CD4-positive, alpha-beta T cell treated with Interleukin-6 at 100 ng/mL for 8 hours (primary cell): ENCODE data around the gene KCNAB1.
"Not testable (repeated sequence)": the region's sequence is repeated elsewhere in the genome, so short reads cannot be mapped to it uniquely, and the experiment has no call there.

Experiments
- DNase-seq: peaks from one replicate; pipeline ENCODE4 v3.0.0-alpha.2; 2020; ENCODE audit warnings: mixed read lengths, low spot score

Gene KCNAB1

GRCh38 chr3:156539051-156539450, 418.7 kb downstream of the KCNAB1 start:
- DNase-seq, result no peak

- no peak for DNase-seq
Observed at GRCh38 chr3:156539802-156540201, 419.4 kb downstream of the KCNAB1 start.

- no peak for DNase-seq
Observed at GRCh38 chr3:156542101-156543042, 422.0 kb downstream of the KCNAB1 start.

- no peak for DNase-seq
Observed at GRCh38 chr3:156543043-156543555, 422.7 kb downstream of the KCNAB1 start.

- DNase-seq, result no peak
Observed at GRCh38 chr3:156547637-156548036, 427.3 kb downstream of the KCNAB1 start.

GRCh38 chr3:156548041-156548687, 427.8 kb downstream of the KCNAB1 start:
- no peak for DNase-seq

- DNase-seq, result no peak
Observed at GRCh38 chr3:156548902-156549301, 428.5 kb downstream of the KCNAB1 start.

GRCh38 chr3:156551261-156551660, 430.9 kb downstream of the KCNAB1 start:
- DNase-seq, result no peak

GRCh38 chr3:156551746-156552145, 431.4 kb downstream of the KCNAB1 start:
- no peak for DNase-seq

- DNase-seq, result no peak
Observed at GRCh38 chr3:156552973-156553372, 432.6 kb downstream of the KCNAB1 start.

GRCh38 chr3:156553705-156554356, 433.5 kb downstream of the KCNAB1 start:
- DNase-seq, result no peak

- DNase-seq, result no peak
Observed at GRCh38 chr3:156554515-156554841, 434.1 kb downstream of the KCNAB1 start.

GRCh38 chr3:156554842-156555687, 434.7 kb downstream of the KCNAB1 start, which contains the start of gene SSR3:
TSS of gene SSR3 (minus strand) at chr3:156555117. CDS start at chr3:156555089, 28 bp downstream.
- DNase-seq, result peak; percentile 98

- DNase-seq, result no peak
Observed at GRCh38 chr3:156558389-156558788, 438.0 kb downstream of the KCNAB1 start.

GRCh38 chr3:156559321-156559720, 438.9 kb downstream of the KCNAB1 start:
- no peak for DNase-seq

- no peak for DNase-seq
Observed at GRCh38 chr3:156561533-156561932, 441.2 kb downstream of the KCNAB1 start.

- not testable (repeated sequence) for DNase-seq
Observed at GRCh38 chr3:156562486-156562885, 442.1 kb downstream of the KCNAB1 start.

- DNase-seq, result no peak
Observed at GRCh38 chr3:156563900-156564682, 443.7 kb downstream of the KCNAB1 start.

GRCh38 chr3:156569016-156569415, 448.6 kb downstream of the KCNAB1 start:
- not testable (repeated sequence) for DNase-seq

GRCh38 chr3:156569881-156570280, 449.5 kb downstream of the KCNAB1 start:
- not testable (repeated sequence) for DNase-seq

GRCh38 chr3:156575641-156576040, 455.3 kb downstream of the KCNAB1 start:
- DNase-seq, result no peak
